GM21528 (cell line): ENCODE data around the gene UGT1A7.

ENCODE experiments used
- ATAC-seq: cut with Tn5 transposase; IDR thresholded peaks from one replicate; pipeline ENCODE4 v1.9.1; 2021; ENCODE audit warnings: mild to moderate bottlenecking, moderate library complexity; ENCODE audit not compliant: unreplicated experiment, low FRiP score

Gene UGT1A7

GRCh38 chr2:233814056-233814835, 132.5 kb downstream of the UGT1A7 start:
- no peak for ATAC-seq

- ATAC-seq: no peak
These were observed 134.2 kb downstream of the UGT1A7 start for GRCh38 chr2:233815861-233816260.

GRCh38 chr2:233816334-233816733, 134.6 kb downstream of the UGT1A7 start:
- no peak for ATAC-seq

- no peak for ATAC-seq
These were observed 135.1 kb downstream of the UGT1A7 start for GRCh38 chr2:233816771-233817170.

GRCh38 chr2:233817361-233817911, 135.7 kb downstream of the UGT1A7 start:
- ATAC-seq: no peak

- no peak for ATAC-seq
These were observed 136.4 kb downstream of the UGT1A7 start for GRCh38 chr2:233817995-233818638.

- ATAC-seq: no peak
These were observed 137.2 kb downstream of the UGT1A7 start for GRCh38 chr2:233818639-233819621.

- no peak for ATAC-seq
These were observed 138.4 kb downstream of the UGT1A7 start for GRCh38 chr2:233819884-233820773.

- ATAC-seq: no peak
These were observed 139.0 kb downstream of the UGT1A7 start for GRCh38 chr2:233820774-233821105.

- no peak for ATAC-seq
These were observed 139.5 kb downstream of the UGT1A7 start for GRCh38 chr2:233821196-233821595.

GRCh38 chr2:233821709-233822100, 140.0 kb downstream of the UGT1A7 start:
- no peak for ATAC-seq

GRCh38 chr2:233822101-233822771, 140.5 kb downstream of the UGT1A7 start:
- ATAC-seq: no peak
